ENCODE data around the gene CMAS.
"Not testable (repeated sequence)": the region's sequence is repeated elsewhere in the genome, so short reads cannot be mapped to it uniquely, and the experiment has no call there.

The CMAS gene

DNA sequence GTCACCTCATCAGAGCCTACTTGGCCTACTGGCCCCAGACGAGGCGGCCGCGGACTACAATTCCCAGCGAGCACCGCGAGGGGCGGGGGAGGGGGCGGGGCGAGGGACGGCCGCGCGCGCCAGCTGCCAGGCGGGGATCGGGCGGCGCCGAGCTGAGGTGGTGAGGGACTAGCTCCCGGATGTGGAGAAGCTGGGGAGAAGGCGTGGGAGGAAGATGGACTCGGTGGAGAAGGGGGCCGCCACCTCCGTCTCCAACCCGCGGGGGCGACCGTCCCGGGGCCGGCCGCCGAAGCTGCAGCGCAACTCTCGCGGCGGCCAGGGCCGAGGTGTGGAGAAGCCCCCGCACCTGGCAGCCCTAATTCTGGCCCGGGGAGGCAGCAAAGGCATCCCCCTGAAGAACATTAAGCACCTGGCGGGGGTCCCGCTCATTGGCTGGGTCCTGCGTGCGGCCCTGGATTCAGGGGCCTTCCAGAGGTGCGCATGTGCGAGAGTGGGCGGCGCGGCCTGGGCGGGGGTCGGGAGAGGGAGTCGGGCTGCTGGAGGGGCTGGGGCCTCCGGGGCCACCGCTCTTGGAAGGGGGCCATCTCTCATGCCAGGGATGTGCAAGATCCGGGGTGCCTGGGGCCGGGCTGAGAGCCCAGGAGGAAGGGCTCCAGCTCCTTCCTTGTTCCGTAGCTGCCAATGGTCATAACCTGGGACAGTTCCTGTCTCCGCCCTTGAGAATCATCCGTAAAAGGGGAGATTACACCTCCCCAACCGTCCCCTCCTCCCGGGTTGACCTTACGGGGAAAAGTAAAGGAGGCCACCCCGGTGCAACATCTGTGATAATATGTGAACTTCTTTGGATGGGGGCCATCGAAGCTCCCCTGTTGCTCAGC, at the start of gene CMAS:
TSS of gene CMAS (plus strand) at position 129 of the 878 bp plus-strand sequence. CDS start at position 215, 86 bp downstream.
- peak; percentile 79 for DNase-seq

DNA sequence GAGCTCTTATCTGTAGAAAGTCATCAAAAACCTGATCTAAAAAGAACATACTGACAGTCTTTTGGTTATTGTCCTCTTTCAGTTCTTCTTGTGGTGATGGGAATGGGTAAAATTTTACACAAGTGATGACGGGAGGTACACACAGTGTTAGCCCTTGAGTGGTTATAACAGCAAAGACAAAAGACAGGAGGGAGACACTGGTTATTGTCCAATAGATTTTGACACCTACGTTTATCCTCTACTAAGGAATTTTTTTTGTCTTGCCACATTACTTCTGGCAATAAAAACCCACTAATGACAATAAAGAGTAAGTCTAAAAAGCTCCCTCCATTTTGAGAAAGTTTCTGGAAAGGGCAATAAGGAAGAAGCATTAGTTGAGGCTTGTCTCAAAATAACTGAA, 47.7 kb upstream of the CMAS start:
- DNase-seq, result no peak

DNA sequence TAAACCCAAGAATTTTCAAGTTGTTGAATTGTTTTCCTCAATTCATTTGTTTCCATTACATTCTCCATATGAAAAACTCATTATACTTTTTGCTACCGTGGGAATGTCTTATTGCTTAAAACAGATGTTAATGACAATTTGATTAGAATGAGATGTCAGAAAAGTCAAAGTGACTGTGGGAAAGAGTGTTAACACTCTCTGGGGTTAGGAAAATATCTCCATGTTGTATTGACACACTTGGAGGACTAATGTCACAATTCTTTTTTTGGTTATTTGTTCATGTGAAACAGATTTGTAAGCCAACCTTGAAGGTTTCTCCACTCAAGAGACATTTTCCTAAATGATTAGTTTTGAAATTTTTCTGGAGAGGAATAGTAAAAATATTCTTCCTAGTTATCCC, 47.2 kb upstream of the CMAS start:
- no peak for DNase-seq

DNA sequence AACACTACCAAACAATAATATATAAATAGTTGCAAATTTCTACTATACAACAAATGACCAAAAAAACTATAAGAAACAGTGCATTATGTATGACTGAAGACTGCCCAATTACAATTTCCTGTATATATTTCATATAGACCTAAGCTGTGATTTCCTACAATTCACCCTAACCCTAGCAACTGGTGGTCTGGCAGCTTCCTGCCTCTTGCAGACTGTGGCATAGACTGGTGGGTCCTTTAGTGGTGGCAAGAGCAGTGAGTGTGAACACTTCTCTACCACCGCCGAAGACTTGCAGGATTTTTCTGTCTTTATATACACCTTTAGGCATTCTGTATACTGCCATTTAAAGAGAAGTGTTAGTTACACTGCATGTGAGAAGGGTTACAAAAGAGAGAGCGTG, 43.6 kb upstream of the CMAS start:
- no peak for DNase-seq

DNA sequence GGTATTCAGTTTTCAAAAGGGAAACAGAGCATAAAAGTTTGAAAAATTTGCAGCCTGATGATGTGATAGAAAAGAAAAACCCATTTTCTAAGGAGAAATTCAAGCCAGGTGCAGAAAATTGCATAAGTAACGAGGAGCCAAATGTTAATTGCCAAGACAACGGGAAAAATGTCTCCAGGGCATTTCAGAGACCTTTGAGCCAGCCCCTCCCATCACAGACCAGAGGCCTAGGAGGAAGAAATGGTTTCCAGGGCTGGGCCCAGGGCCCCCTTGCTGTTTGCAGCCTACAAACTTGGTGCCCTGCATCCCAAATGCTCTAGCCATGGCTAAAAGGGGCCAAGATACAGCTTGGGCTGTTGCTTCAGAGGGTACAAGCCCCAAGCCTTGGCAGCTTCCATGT, 38.2 kb upstream of the CMAS start:
- not testable (repeated sequence) for DNase-seq

DNA sequence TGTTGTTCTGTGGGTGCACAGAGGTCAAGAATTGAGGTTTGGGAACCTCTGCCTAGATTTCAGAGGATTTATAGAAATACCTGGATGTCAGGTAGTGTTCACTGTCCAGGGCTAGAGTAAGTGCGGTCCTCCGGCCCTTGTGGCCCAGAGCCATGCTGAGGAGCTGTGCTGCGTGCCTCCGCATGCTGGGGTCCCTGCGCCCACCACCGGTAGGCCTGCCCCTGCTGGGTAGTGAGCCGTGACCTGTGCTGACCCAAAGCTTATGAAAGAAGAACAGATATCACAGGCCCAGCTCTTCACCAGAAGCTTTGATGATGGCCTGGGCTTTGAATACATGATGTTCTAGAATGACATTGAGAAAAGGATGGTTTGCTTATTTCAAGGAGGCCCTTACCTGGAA, 37.8 kb upstream of the CMAS start:
- DNase-seq, result no peak

DNA sequence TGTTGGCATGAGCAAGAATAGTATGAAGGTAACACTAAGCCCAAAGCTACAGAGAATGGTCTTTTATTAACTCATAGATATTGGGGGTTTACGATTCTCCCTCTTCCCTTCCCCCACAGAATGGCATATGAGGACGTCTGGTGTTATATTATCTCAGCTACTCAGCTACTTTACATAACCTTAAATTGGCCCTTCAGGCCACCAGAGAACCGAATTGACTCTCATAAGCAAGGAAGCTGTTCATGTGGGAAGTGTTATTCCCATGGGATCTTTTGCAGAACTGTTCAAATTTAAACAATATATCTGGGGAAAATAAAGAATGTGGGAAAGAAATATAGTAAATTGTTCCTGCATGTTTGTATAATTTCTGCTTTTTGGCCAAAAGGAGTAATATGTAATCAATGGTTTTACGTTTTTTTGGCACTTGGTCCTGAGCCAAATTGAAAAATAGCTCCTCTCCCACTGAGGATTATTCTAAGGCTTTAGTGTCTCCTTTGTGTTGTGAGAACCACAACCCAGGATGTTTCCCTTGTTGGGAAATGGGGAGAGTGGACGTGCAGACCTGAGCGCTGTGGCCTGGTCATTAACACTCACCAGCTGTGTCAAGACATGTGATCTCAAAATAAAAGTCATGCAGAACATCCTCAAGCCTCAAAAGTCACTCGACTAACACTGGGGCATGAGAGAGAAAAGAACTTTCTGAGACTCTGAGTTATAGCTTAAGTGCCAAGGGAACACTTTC, 31.8 kb upstream of the CMAS start:
- no peak for DNase-seq

DNA sequence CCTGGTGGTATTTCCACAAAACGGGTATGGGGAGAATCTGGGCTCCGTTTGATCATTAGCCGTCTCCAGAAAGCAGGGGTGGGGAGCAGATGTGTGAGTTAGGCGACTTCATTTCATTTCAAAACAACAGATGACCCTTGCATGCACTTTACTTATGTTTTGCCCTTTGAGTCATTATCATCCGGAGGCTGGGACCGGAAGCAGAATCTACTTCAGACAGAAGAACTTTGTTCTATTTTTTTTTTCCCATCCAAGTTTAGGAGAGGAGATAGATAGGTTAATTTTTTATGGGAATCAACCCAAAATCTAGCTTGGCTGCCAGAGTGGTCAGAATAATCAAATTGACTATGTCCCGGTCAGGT, 31.3 kb upstream of the CMAS start:
- DNase-seq, result no peak

DNA sequence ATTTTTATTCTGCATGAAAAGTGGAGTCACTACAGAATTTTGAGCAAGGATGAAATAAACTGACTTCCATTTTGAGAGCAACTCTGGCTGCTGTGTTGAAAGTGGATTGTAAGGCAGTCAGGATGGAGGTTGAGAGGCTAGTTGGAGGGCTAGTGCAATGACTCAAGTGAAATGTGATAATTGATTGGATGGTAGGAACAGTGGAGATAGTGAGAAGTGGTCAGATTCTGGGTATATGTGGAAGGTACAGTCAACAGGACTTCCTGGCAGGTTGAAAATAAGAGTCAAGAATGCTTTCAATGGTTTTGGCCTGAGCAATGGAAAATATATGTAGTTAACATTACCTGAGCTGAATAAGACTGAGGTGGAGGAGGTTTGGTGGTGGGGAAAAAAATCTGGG, 29.0 kb upstream of the CMAS start:
- DNase-seq, result no peak

DNA sequence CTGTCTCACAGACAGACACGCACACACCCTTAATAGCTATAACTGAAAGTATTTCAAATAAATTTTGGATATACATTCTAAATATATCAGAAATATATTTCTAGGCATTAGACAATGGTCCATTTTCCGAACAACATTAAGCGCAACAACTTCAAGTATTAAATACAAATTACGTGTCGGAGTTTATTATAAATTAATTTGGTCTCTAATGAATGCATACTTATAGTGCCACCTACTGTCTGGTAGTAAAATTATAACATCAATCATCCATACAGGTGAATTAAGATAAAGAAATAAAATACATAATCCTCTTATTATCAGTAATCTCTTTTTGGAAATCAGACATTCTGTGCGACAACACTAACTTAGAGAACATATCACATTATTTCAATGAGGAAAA, 27.2 kb upstream of the CMAS start:
- peak; percentile 49 for DNase-seq

DNA sequence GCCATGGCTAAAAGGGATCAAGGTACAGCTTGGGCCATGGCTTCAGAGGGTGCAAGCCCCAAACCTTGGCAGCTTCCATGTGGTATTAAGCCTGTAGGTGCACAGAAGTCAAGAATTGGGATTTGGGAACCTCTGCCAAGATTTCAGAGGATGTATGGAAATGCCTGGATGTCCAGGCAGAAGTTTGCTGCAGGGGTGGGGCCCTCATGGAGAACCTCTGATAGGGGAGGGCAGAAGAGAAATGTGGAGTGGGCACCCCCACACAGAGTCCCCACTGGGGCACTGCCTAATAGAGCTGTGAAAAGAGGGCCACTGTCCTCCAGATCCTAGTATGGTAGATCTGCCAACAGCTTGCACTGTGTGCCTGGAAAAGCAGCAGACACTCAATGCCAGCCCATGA, 22.5 kb upstream of the CMAS start:
- DNase-seq, result not testable (repeated sequence)

DNA sequence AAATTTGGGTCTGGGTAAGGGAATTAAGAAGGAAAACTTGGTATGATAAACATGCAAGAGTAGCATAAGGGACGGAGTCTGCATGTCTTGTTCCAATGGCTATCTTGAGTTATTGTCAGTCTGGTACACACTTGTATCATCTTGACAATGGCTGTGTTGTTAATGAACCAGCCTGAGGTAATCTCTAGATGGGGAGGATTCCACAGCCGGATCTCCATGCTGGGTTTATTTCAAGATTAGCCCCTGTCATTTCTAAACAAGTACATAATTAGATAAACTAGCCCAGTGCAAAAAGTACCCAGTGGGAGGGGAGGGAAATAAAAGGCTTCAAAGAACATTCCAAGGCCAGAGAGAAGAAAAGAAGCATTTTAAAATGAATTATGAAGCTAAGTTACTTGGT, 16.5 kb upstream of the CMAS start:
- no peak for DNase-seq

DNA sequence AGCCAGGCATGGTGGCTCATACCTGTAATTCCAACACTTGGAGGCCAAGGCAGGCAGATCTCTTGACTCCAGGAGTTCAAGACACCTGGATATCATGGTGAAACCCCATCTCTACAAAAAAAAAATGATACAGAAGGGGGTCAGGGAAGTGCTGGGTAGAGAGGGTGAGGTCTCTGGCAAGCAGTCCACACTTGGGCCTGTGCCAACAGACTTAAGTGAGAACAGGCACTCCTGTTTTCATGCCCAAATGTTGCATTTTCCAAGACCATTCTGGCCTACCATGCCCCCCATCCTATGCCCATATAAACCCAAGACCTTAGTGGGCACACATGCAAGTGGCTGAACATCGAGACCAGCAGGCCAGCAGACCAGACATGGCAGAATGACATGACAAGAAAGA, 16.0 kb upstream of the CMAS start:
- DNase-seq, result no peak

DNA sequence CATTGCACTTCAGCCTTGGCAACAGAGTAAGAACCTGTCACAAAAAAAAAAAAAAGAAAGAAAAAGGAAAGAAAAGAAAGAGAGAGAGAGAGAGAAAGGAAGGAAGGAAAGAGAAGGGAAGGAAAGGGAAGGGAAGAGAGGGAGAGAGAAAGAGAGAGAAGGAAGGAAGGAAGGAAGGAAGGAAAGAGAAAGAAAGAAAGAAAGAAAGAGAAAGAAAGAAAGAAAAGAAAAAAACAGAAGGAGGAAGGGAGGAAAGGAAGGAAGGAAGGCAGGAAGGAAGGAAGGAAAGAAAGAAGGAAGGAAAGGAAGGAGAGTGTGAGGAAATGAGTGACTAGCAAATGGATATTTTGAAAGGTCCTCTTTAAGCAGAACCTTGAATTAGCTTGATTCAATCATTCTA, 13.3 kb upstream of the CMAS start:
- DNase-seq, result no peak

DNA sequence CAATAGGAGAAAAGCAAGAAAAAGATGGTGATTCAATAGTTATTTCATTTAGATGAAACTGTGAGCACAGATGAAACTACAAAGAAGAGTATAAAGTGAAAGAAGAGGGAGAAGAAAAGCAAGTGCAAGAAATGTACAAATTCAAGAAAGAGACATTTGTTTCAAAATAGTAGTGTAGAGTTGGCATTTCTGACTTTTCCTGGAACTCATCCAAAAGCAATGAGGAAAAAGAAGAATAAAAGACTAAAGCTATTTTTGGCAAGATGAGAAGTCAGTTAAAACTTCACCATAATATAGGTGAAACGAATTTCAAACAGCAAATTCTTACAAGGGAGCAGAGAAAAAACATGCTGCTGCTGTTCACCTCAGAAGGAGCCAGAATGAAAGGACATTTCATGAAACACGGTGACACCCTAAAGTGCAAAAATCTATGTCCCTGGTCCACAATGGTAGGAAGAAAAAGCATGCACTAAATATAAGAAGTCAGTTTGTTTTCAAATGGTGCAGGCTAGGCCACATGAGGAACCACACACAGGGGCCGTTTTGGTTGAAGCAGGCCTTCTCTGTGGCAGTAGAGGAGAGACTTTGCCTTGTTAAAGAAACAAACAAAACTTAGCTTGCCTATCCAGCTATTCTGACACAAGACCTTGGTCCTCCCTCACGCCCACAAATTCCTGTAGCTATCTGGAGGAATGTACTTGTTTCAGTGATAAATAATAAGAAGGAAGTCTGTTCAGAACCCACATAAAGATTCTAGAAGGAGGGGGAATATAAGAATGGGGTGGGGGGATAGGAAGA, 11.1 kb upstream of the CMAS start:
- DNase-seq, result no peak

DNA sequence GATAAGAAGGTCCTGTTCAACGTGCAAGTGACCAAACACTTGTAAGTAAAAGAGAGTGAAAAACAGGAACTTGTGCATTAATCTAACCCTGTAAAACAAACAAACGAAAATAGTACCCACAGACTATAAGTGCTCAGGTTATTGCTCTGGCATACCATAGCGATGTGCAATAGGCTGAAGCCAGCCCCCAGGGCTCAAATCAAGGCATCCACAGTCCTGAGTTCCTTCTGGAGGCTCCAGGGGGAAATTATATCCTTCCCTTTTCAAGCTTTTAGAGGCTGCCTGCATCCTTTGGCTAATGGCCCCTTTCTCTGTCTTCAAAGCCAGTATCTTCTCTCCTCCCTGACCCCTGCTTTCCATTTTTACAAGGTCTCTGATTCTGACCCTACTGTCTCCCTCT, 8.1 kb upstream of the CMAS start:
- no peak for DNase-seq

DNA sequence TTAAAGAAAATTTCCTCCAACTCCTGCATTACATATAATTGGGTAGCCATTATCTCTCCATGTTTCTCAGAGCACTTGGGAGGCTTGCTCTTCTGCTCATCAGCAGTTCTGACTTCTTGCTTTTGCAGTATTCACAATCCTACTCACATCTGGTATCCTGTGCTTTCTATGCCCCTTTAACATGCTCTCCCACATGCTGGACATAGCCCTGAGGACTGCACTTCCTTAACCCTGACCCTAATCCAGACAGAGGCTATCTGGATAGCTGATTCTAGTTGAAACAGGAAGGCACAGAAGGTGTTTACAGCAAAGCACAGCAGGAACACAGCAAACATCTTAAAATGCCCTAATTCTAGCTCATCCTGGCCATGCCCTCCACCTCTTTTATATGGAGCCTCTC, 7.3 kb upstream of the CMAS start:
- no peak for DNase-seq

DNA sequence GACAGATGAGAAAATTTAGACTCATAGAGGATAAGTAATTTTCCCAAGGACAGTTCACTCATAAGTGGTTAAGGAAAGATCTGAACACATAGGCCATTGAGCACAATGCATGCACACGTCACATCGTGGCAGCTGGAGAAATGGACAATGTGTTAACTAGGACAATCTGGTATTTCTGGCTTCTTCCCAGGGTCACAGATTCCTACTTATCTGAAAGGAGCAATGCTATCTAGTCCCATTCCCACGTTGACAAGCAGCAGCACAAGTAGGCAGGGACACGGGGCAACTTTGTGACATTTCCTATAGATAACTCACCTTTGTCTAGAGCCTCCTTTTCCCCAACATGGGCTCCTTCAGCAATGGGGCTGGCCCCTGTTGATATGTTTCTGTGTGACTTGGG, 6.7 kb upstream of the CMAS start:
- no peak for DNase-seq

DNA sequence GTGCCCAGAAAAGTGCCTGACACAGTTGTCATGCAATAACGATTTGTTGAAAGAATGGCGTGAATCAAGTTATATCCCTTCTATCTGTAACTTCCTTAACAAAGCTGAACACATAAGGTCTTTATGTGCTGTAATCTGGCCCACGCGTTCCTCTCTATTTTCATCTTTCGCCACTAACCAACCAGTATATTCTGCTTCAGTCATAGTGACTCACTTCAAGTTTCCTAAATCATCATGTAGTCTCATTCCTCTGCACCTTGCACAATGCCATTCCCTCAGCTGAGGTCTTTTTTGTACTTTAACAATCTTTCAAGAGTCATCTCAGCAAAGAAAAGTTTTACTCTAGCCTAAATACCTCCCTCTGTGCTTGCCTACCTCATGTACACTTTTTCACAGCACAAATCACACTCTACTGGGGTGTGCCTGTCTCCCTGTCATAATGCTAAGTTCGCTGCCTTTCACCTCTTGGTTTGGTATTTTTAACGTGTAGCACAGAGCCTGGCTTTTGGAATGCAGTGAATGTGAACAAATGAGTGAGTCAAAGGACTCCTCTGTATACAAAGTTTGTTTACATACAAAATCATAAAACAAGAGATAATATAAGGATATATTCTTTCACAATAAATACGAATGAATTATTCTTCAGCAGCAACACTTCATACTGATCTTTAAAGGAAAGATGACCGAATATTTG, 2.9 kb upstream of the CMAS start:
- DNase-seq, result no peak

DNA sequence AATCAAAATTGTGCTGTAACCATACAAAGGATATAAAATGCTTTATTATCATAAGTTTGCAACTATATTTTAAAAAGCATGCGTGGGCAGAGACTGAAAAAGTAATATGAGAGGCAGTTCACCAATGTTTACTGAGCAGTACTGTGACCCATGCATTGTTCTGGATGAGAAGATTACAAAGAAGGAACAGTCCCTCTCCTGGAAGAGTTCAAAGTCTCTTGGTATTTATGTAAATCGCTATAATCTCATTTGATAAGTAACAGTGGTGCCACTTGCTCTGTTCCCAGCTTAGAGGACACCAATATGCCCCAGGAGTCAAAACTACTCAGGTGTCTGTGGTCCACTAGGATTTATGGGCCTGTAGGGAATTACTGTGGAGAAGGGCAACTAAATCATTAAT, 2.1 kb upstream of the CMAS start:
- no peak for DNase-seq

DNA sequence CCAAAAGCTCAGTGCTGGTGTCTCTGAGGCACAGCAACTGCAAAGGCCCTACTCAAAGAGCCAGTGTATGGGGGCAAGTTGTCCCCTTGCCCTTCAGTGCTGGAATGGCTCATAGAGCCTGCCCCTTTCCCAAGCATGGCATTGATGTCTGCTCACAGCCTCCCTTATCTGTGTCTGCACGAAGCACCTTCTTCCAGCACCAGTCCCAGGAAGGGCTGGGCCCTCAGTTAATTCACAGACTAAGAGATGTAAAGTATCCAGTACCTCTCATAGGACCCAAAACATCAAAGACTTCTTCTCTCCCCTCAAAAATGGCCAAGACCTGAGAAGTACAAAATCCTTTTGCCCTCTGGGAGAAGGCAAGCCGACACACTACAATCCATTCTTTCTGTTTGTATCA, 1.6 kb upstream of the CMAS start:
- DNase-seq, result no peak

DNA sequence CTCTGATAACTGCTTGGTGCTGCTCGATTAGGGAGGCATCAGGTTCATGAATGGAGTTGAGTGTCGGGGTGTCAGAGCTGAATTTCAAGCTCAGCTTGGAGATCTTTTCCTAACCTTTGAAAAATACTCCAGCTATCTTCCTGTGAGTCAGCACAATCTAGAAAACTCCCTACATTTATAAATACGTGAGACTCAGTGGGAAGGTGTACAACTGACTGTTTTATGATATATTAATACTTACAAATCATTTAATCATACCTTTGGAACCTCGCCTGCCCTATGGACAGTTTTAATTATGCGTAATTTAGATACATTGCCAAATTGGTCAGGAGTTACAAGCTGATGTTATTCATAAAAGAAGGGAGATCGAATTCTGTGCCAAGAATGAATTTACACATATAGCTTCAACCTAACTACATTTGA, 961 bp downstream of the CMAS start:
- DNase-seq, result peak; percentile 58

DNA sequence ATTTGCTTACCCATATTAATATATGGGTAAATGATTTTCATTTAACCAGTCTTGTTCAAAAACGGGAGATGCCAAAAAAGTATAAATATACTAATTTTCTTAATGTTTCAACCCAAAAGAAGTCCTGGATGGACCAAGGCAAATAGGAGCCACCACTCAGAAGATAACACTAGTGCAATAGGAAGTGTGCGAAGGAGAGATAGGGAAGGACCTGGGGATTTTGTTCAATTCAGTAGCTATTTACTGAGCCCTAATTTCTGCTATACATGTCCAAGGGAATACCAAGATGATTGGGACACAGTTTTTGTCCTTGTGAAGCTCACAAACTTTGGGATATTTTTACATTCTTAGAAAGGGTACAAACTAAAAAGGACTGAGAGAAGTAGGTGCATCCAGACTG, 1.5 kb downstream of the CMAS start:
- no peak for DNase-seq

Data from NCI-H1105 treated with DMSO at 0.1 percent for 48 hours (cell line).